Measurements from ENCODE around the gene HAO2. TPM values are rescaled to one million over a fixed set of nuclear protein-coding genes. Genes with fewer than 3 reads are reported as not detected.

HAO2 gene
- total RNA-seq, 1 donor from 2014 or later, result not detected

DNA sequence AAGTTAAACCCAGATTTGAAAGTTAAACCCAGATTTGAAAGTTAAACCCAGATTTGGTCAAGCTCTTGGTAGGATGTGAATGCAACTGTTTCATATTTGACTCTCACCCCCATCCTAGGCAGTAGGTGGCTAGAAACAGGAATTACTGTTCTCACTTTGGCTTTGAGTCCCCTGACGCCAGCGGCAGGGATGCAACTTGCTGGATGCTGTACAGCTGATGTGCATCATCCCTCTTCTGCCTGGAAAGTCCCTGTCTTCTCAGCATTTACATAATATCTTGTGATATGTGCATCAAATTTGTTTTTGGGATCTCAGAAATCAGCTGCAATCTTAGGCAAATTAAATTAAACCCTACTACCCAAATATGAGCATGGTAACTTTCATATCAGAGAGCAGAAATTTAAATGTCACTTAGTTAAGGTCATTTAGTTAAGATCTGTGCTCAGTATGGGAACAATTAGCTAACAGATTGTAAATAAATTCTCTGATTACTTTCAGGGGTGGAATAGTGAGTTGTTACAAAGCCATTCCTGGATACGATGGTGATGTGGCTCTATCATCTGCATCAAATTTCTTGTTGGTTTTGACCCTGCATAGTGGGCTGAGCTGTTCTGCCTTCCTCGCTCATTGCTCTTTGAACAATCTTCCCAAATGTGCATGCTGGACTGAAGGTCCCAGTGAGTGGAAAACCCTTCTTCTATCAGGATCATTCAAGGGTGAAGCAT lies 6.8 kb upstream of the HAO2 start:
- TF ChIP-seq, protein P1, sequence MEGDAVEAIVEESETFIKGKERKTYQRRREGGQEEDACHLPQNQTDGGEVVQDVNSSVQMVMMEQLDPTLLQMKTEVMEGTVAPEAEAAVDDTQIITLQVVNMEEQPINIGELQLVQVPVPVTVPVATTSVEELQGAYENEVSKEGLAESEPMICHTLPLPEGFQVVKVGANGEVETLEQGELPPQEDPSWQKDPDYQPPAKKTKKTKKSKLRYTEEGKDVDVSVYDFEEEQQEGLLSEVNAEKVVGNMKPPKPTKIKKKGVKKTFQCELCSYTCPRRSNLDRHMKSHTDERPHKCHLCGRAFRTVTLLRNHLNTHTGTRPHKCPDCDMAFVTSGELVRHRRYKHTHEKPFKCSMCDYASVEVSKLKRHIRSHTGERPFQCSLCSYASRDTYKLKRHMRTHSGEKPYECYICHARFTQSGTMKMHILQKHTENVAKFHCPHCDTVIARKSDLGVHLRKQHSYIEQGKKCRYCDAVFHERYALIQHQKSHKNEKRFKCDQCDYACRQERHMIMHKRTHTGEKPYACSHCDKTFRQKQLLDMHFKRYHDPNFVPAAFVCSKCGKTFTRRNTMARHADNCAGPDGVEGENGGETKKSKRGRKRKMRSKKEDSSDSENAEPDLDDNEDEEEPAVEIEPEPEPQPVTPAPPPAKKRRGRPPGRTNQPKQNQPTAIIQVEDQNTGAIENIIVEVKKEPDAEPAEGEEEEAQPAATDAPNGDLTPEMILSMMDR (IDR thresholded peaks at IDR 0.05; ENCODE audit: insufficient read depth, low read depth, low read length), result no peak
- TF ChIP-seq EZH2 (IDR thresholded peaks at IDR 0.05; ENCODE audit: insufficient read depth, low read length), result no peak
- no peaks in the 10 kb centered on the region for H3K9me3 Mint-ChIP-seq (ENCODE audit: unreplicated experiment)
- Histone ChIP-seq H3K4me3 (ENCODE audit: insufficient read depth, low read depth, low read length) (no peak overlapping the region), H3K27me3 (ENCODE audit: insufficient read depth, low read length) (peaks cover 3% of the 10 kb centered on the region), H4K20me1 (ENCODE audit: insufficient read depth, low read length) (no peaks in the 10 kb centered on the region), H3K4me1 (ENCODE audit: insufficient read depth, low read length) (no peaks in the 10 kb centered on the region), H2AFZ (ENCODE audit: low read depth, low read length) (no peak overlapping the region), H3K9me3 (ENCODE audit: insufficient read depth, low read depth, low read length) (no peaks in the 10 kb centered on the region), H3K36me3 (ENCODE audit: insufficient read depth, low read length) (no peaks in the 10 kb centered on the region), H3K27ac (ENCODE audit: low read depth, low read length) (no peak overlapping the region), H3K9ac (ENCODE audit: low read length) (no peak overlapping the region), H3K79me2 (ENCODE audit: insufficient read depth, low read length) (no peaks in the 10 kb centered on the region), H3K4me2 (ENCODE audit: low read length) (no peak overlapping the region)
- no peak overlapping the region for H3K4me3 Mint-ChIP-seq (ENCODE audit: unreplicated experiment)
- H3K4me1 Mint-ChIP-seq (ENCODE audit: low read depth, unreplicated experiment), result peaks cover 10% of the 10 kb centered on the region
- no peaks in the 10 kb centered on the region for H3K36me3 Mint-ChIP-seq (ENCODE audit: low read depth, unreplicated experiment)
- no peak overlapping the region for H3K27ac Mint-ChIP-seq (ENCODE audit: unreplicated experiment)
- peaks cover 2% of the 10 kb centered on the region for H3K27me3 Mint-ChIP-seq (ENCODE audit: low read depth, unreplicated experiment)
- DNase-seq (ENCODE audit: low read depth) (no peak), FAIRE-seq (no peak)

DNA sequence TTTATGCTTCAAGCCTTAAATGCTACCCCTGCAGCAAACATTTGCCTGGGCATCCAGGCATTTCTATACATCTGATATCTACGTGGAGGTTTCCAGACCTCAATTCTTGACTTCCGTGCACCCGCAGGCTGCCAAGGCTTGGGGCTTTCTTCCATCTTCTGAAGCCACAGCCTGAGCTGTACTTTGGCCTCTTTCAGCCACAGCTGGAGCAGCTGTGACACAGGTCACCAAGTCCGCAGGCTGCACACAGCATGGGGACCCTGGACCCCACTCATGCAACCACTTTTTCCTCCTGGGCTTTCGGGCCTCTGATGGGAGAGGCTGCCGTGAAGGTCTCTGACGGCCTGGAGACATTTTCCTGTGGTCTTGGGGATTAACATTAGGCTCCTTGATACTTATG lies 5.4 kb upstream of the HAO2 start:
- no peak overlapping the region for H3K9ac ChIP-seq (ENCODE audit: low read length)
- no peaks in the 10 kb centered on the region for H4K20me1 ChIP-seq (ENCODE audit: insufficient read depth, low read length)
- H3K27me3 Mint-ChIP-seq (ENCODE audit: low read depth, unreplicated experiment), result peaks cover 11% of the 10 kb centered on the region
- H3K27me3 ChIP-seq (ENCODE audit: insufficient read depth, low read length), result peaks cover 3% of the 10 kb centered on the region
- DNase-seq (ENCODE audit: low read depth), result no peak
- no peak overlapping the region for H3K27ac Mint-ChIP-seq (ENCODE audit: unreplicated experiment)
- TF ChIP-seq, protein P1 (IDR thresholded peaks at IDR 0.05; ENCODE audit: insufficient read depth, low read depth, low read length), result no peak
- TF ChIP-seq EZH2 (IDR thresholded peaks at IDR 0.05; ENCODE audit: insufficient read depth, low read length), result no peak
- H2AFZ ChIP-seq (ENCODE audit: low read depth, low read length), result no peak overlapping the region
- H3K4me2 ChIP-seq (ENCODE audit: low read length), result no peak overlapping the region
- peaks cover 8% of the 10 kb centered on the region for H3K4me1 Mint-ChIP-seq (ENCODE audit: low read depth, unreplicated experiment)
- H3K9me3 ChIP-seq (ENCODE audit: insufficient read depth, low read depth, low read length), result no peaks in the 10 kb centered on the region
- no peak overlapping the region for H3K4me3 ChIP-seq (ENCODE audit: insufficient read depth, low read depth, low read length)
- H3K4me3 Mint-ChIP-seq (ENCODE audit: unreplicated experiment), result no peak overlapping the region
- H3K27ac ChIP-seq (ENCODE audit: low read depth, low read length), result no peak overlapping the region
- no peaks in the 10 kb centered on the region for H3K36me3 Mint-ChIP-seq (ENCODE audit: low read depth, unreplicated experiment)
- FAIRE-seq, result no peak
- no peaks in the 10 kb centered on the region for H3K79me2 ChIP-seq (ENCODE audit: insufficient read depth, low read length)
- H3K36me3 ChIP-seq (ENCODE audit: insufficient read depth, low read length), result no peaks in the 10 kb centered on the region
- H3K4me1 ChIP-seq (ENCODE audit: insufficient read depth, low read length), result no peaks in the 10 kb centered on the region
- no peaks in the 10 kb centered on the region for H3K9me3 Mint-ChIP-seq (ENCODE audit: unreplicated experiment)

DNA sequence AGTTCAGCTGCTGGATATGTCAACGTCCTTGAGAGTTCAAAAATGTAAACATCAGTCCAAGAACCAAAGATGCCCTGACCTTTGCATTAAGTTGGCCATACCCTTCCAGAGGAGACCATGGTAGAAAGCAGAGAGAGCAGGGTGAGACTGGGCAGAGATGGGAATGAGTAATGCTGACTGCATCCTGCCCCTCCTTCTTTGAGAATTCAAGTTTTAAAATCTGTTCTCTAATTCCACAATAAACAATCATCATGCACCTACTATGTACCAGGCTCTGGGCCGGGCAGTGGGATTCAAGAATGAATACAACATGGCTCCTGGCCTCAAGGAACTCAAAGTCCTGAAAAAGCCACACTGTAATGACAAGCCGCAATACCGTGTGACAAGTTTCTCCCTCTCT lies 3.9 kb upstream of the HAO2 start:
- peaks cover 4% of the 10 kb centered on the region for H3K4me1 Mint-ChIP-seq (ENCODE audit: low read depth, unreplicated experiment)
- H4K20me1 ChIP-seq (ENCODE audit: insufficient read depth, low read length), result no peaks in the 10 kb centered on the region
- no peaks in the 10 kb centered on the region for H3K36me3 ChIP-seq (ENCODE audit: insufficient read depth, low read length)
- H3K9me3 ChIP-seq (ENCODE audit: insufficient read depth, low read depth, low read length), result no peaks in the 10 kb centered on the region
- TF ChIP-seq EZH2 (IDR thresholded peaks at IDR 0.05; ENCODE audit: insufficient read depth, low read length), result no peak
- TF ChIP-seq, protein P1 (IDR thresholded peaks at IDR 0.05; ENCODE audit: insufficient read depth, low read depth, low read length), result no peak
- no peaks in the 10 kb centered on the region for H3K4me1 ChIP-seq (ENCODE audit: insufficient read depth, low read length)
- H3K4me3 Mint-ChIP-seq (ENCODE audit: unreplicated experiment), result no peak overlapping the region
- peaks cover 3% of the 10 kb centered on the region for H3K27me3 ChIP-seq (ENCODE audit: insufficient read depth, low read length)
- no peak overlapping the region for H2AFZ ChIP-seq (ENCODE audit: low read depth, low read length)
- no peaks in the 10 kb centered on the region for H3K36me3 Mint-ChIP-seq (ENCODE audit: low read depth, unreplicated experiment)
- H3K27ac Mint-ChIP-seq (ENCODE audit: unreplicated experiment), result no peak overlapping the region
- no peaks in the 10 kb centered on the region for H3K79me2 ChIP-seq (ENCODE audit: insufficient read depth, low read length)
- no peak overlapping the region for H3K27ac ChIP-seq (ENCODE audit: low read depth, low read length)
- DNase-seq (ENCODE audit: low read depth) (no peak), FAIRE-seq (no peak)
- no peak overlapping the region for H3K9ac ChIP-seq (ENCODE audit: low read length)
- H3K4me3 ChIP-seq (ENCODE audit: insufficient read depth, low read depth, low read length), result no peak overlapping the region
- H3K9me3 Mint-ChIP-seq (ENCODE audit: unreplicated experiment), result no peaks in the 10 kb centered on the region
- H3K27me3 Mint-ChIP-seq (ENCODE audit: low read depth, unreplicated experiment), result peaks cover 16% of the 10 kb centered on the region
- no peak overlapping the region for H3K4me2 ChIP-seq (ENCODE audit: low read length)
